Liver (tissue), 9 donors: ENCODE data around the gene TTC3. TPM values are rescaled to one million over a fixed set of nuclear protein-coding genes. Genes with fewer than 3 reads are reported as not detected.
"Not testable (repeated sequence)": the region's sequence is repeated elsewhere in the genome, so short reads cannot be mapped to it uniquely, and the experiment has no call there.

Experiments used
- DNase-seq: peaks from one replicate; pipeline ENCODE4 v3.0.0-alpha.2; 2017; ENCODE audit warnings: low spot score
- H3K27ac ChIP-seq, 2 donors: one replicate each; pipeline ENCODE4 v1.7.0; 2013; ENCODE audit warnings: inconsistent platforms in 2 of 2, low read length in 2 of 2, control low read depth in 1 of 2, low read depth in 1 of 2, mild to moderate bottlenecking in 1 of 2
- H3K27me3 ChIP-seq, 4 donors: one replicate each; pipeline versions ENCODE4 v1.6.1 to v1.7.0; 2013; ENCODE audit warnings: low read length in 3 of 4, inconsistent platforms in 1 of 4, mild to moderate bottlenecking in 1 of 4, moderate library complexity in 1 of 4; ENCODE audit not compliant: control insufficient read depth in 4 of 4, insufficient read depth in 4 of 4
- H3K36me3 ChIP-seq, 4 donors: one replicate each; pipeline versions ENCODE4 v1.6.1 to v1.7.0; 2013; ENCODE audit warnings: low read length in 3 of 4, mild to moderate bottlenecking in 3 of 4, low read depth in 1 of 4, moderate library complexity in 1 of 4; ENCODE audit not compliant: control insufficient read depth in 4 of 4, insufficient read depth in 3 of 4
- H3K4me1 ChIP-seq, 4 donors: one replicate each; pipeline versions ENCODE4 v1.6.1 to v1.7.0; 2013; ENCODE audit warnings: low read length in 3 of 4, mild to moderate bottlenecking in 3 of 4, moderate library complexity in 1 of 4; ENCODE audit not compliant: control insufficient read depth in 4 of 4, insufficient read depth in 4 of 4
- H3K4me3 ChIP-seq, 3 donors: one replicate each; pipeline versions ENCODE4 v1.6.1 to v1.7.0; 2013; ENCODE audit warnings: low read length in 3 of 3, control low read depth in 1 of 3, low read depth in 1 of 3, mild to moderate bottlenecking in 1 of 3
- H3K9ac ChIP-seq, 2 donors: one replicate each; pipeline ENCODE4 v1.7.0; 2013; ENCODE audit warnings: low read length in 2 of 2, mild to moderate bottlenecking in 2 of 2, moderate library complexity in 2 of 2, control low read depth in 1 of 2, low read depth in 1 of 2
- H3K9me3 ChIP-seq, 4 donors: one replicate each; pipeline versions ENCODE4 v1.6.1 to v1.7.0; 2013; ENCODE audit warnings: low read length in 3 of 4; ENCODE audit not compliant: control insufficient read depth in 4 of 4
- ATF3 ChIP-seq: IDR thresholded peaks from 2 replicates; pipeline ENCODE4 v1.6.1; 2016; ENCODE audit warnings: antibody characterized with exemption
- CTCF ChIP-seq: fragments of 150-350 bp; IDR thresholded peaks from 2 replicates; pipeline ENCODE4 v1.5.1; 2017; ENCODE audit warnings: improper control_type of control experiment, low read depth, low read length; ENCODE audit not compliant: missing input control
- EGR1 ChIP-seq, 2 donors: IDR thresholded peaks; 2 replicates each; pipeline ENCODE4 v1.6.1; 2016 to 2018; ENCODE audit warnings: antibody characterized with exemption in 2 of 2, low read depth in 2 of 2
- FOXA1 ChIP-seq: IDR thresholded peaks from 2 replicates; pipeline ENCODE4 v1.6.1; 2016; ENCODE audit warnings: antibody characterized with exemption
- FOXA2 ChIP-seq: IDR thresholded peaks from 2 replicates; pipeline ENCODE4 v1.6.1; 2016; ENCODE audit warnings: antibody characterized with exemption
- GABPA ChIP-seq, 2 donors: IDR thresholded peaks in 1 of 2; conservative IDR thresholded peaks in 1 of 2; 2 replicates each; pipeline ENCODE4 v1.6.1; 2016; ENCODE audit warnings: antibody characterized with exemption in 2 of 2, mild to moderate bottlenecking in 1 of 2, moderate library complexity in 1 of 2
- HNF4A ChIP-seq, 2 donors: conservative IDR thresholded peaks; 2 replicates each; pipeline ENCODE4 v1.6.1; 2016; ENCODE audit warnings: antibody characterized with exemption in 2 of 2, mild to moderate bottlenecking in 2 of 2
- HNF4G ChIP-seq: IDR thresholded peaks from 2 replicates; pipeline ENCODE4 v1.6.1; 2016; ENCODE audit warnings: antibody characterized with exemption
- JUND ChIP-seq, 2 donors: IDR thresholded peaks; 2 replicates each; pipeline ENCODE4 v1.6.1; 2016; ENCODE audit warnings: antibody characterized with exemption in 2 of 2
- NR2F2 ChIP-seq: IDR thresholded peaks from 2 replicates; pipeline ENCODE4 v1.6.1; 2016; ENCODE audit warnings: antibody characterized with exemption
- RXRA ChIP-seq, 2 donors: IDR thresholded peaks; 2 replicates each; pipeline ENCODE4 v1.6.1; 2017 to 2018; ENCODE audit warnings: antibody characterized with exemption in 2 of 2, mild to moderate bottlenecking in 1 of 2
- SP1 ChIP-seq: IDR thresholded peaks from 2 replicates; pipeline ENCODE4 v1.6.1; 2018; ENCODE audit warnings: antibody characterized with exemption, mild to moderate bottlenecking
- TAF1 ChIP-seq: conservative IDR thresholded peaks from 2 replicates; pipeline ENCODE4 v1.6.1; 2016; ENCODE audit warnings: antibody characterized with exemption, mild to moderate bottlenecking
- YY1 ChIP-seq: IDR thresholded peaks from 2 replicates; pipeline ENCODE4 v1.6.1; 2016; ENCODE audit warnings: antibody characterized with exemption, mild to moderate bottlenecking
- WGBS: extraction: QIAGEN DNeasy Blood & Tissue Kit; methylation state at CpG from one replicate; pipeline ENCODE4 v1.1.7; 2013; 5-methylcytosine and 5-hydroxymethylcytosine counted together
- polyA plus RNA-seq, 2 donors: library from polyadenylated mRNA; stranded (reverse) in 1 of 2; unstranded in 1 of 2; fragments of 200-250 nt in 1 of 2; fragments of >200 nt in 1 of 2; fragmentation: Nextera tagmentation in 1 of 2; extraction: Ambion mirVana in 1 of 2; gene quantifications; one replicate each; pipeline versions ENCODE4 v1.2.1 to v1.2.3, GENCODE V29; 2013 to 2015
- total RNA-seq, 2 donors: library from RNA; depleted of rRNA; stranded (reverse); fragments of >200 nt; gene quantifications; one replicate each; pipeline ENCODE4 v1.2.3, GENCODE V29; 2014
- TF ChIP-seq, protein P1 (sequence below): IDR thresholded peaks from 2 replicates; pipeline ENCODE4 v1.6.1; 2016; ENCODE audit warnings: antibody characterized with exemption
- TF ChIP-seq, protein P2 (sequence below): IDR thresholded peaks from 2 replicates; pipeline ENCODE4 v1.6.1; 2016; ENCODE audit warnings: antibody characterized with exemption
- donor health status: healthy.
- donor health status: healthy.
- donor health status: healthy.
- donor health status: healthy.
- donor health status: healthy.

The TTC3 gene
- total and polyA plus RNA-seq, 4 donors = 27.2 to 96.1 (median 57.2) TPM

DNA sequence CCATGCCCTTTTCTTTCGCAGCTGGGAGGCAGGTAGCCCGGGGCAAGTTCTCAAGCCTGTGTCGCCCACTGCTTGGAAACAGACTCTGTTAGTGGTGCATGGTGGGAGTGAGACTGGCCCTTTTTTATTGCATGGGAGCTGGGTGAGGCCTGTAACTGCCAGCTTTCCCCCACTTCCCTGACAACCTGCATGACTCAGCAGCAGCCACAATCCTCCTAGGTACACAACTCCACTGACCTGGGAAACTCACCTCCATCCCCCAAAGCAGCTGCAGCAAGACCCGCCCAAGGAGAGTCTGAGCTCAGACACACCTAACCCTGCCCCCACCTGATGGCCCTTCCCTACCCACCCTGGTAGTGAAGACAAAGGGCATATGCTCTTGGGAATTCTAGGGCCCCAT lies 26.0 kb upstream of the TTC3 start:
- TF ChIP-seq HNF4A (conservative IDR thresholded peaks at IDR 0.05) = no peak
- Histone ChIP-seq H3K9ac (no peak overlapping the region), H3K4me3 (no peak overlapping the region), H3K27me3 (no peaks in the 10 kb centered on the region), H3K36me3 (no peaks in the 10 kb centered on the region), H3K9me3 (no peaks in the 10 kb centered on the region), H3K27ac (no peak overlapping the region), H3K4me1 (no peaks in the 10 kb centered on the region)
- no peak for DNase-seq
- 75% methylated on average over 4 of the region's 4 CpGs for WGBS

GRCh38 chr21:37049741-37050140 lies 23.3 kb upstream of the TTC3 start:
- H3K27ac ChIP-seq, H3K4me1 ChIP-seq, DNase-seq, H3K36me3 ChIP-seq, H3K4me3 ChIP-seq, H3K9me3 ChIP-seq, H3K27me3 ChIP-seq, H3K9ac ChIP-seq: not testable (repeated sequence)
- WGBS = 86% methylated on average over 3 of the region's 3 CpGs

- no peak for DNase-seq
- no peaks in the 10 kb centered on the region for H3K9me3 ChIP-seq
- H3K27me3 ChIP-seq = no peaks in the 10 kb centered on the region
- H3K4me1 ChIP-seq = no peaks in the 10 kb centered on the region
- TF ChIP-seq GABPA (IDR thresholded peaks at IDR 0.05 in 1 of 2, conservative IDR thresholded peaks at IDR 0.05 in 1 of 2) = no peak
- no peak for TF ChIP-seq FOXA2
- TF ChIP-seq EGR1 (IDR thresholded peaks at IDR 0.05; ENCODE audit: low read depth in 2 of 2) = no peak
- TF ChIP-seq TAF1 = no peak
- TF ChIP-seq HNF4A (conservative IDR thresholded peaks at IDR 0.05) = no peak
- H3K27ac ChIP-seq = no peak overlapping the region
- H3K9ac ChIP-seq = no peak overlapping the region
- 86% methylated on average over 2 of the region's 2 CpGs for WGBS
- no peak overlapping the region for H3K4me3 ChIP-seq
- H3K36me3 ChIP-seq = no peaks in the 10 kb centered on the region
These were observed 17.7 kb upstream of the TTC3 start for GRCh38 chr21:37055271-37055855.

DNA sequence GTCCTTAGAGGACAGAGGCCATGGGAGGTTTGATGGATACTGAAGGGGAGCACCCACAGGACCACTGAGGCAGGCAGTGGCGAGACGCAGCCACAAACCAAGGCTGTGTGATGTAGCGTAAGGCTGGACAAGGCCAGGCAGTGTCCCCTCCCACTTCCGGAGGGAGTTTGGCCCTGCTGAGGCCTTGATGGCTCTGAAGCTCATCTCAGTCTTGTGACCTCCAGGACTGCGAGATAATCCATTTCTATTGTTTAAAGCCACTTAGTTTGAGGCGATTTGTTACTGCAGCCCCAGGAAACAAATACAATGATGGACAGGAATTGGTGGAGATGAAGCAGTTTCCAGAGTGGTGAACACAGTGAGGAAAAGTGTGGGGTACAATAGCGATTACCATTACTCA lies 15.4 kb upstream of the TTC3 start:
- WGBS = 87% methylated on average over 7 of the region's 7 CpGs
- no peaks in the 10 kb centered on the region for H3K27me3 ChIP-seq
- no peaks in the 10 kb centered on the region for H3K36me3 ChIP-seq
- no peak overlapping the region for H3K4me3 ChIP-seq
- DNase-seq = no peak
- no peaks in the 10 kb centered on the region for H3K9me3 ChIP-seq
- no peak overlapping the region for H3K9ac ChIP-seq
- TF ChIP-seq FOXA2 = no peak
- TF ChIP-seq YY1 = no peak
- TF ChIP-seq SP1 = no peak
- no peaks in the 10 kb centered on the region for H3K4me1 ChIP-seq
- H3K27ac ChIP-seq = no peak overlapping the region

- Histone ChIP-seq H3K9me3 (no peaks in the 10 kb centered on the region), H3K4me1 (no peaks in the 10 kb centered on the region), H3K4me3 (no peak overlapping the region), H3K36me3 (no peaks in the 10 kb centered on the region), H3K27me3 (no peaks in the 10 kb centered on the region), H3K27ac (no peak overlapping the region), H3K9ac (no peak overlapping the region)
- WGBS = 73% methylated on average over 2 of the region's 2 CpGs
- TF ChIP-seq FOXA1 = no peak
- no peak for TF ChIP-seq FOXA2
- TF ChIP-seq, protein P1, sequence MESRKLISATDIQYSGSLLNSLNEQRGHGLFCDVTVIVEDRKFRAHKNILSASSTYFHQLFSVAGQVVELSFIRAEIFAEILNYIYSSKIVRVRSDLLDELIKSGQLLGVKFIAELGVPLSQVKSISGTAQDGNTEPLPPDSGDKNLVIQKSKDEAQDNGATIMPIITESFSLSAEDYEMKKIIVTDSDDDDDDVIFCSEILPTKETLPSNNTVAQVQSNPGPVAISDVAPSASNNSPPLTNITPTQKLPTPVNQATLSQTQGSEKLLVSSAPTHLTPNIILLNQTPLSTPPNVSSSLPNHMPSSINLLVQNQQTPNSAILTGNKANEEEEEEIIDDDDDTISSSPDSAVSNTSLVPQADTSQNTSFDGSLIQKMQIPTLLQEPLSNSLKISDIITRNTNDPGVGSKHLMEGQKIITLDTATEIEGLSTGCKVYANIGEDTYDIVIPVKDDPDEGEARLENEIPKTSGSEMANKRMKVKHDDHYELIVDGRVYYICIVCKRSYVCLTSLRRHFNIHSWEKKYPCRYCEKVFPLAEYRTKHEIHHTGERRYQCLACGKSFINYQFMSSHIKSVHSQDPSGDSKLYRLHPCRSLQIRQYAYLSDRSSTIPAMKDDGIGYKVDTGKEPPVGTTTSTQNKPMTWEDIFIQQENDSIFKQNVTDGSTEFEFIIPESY = no peak
- TF ChIP-seq TAF1 = no peak
- no peak for TF ChIP-seq ATF3
- TF ChIP-seq, protein P2, sequence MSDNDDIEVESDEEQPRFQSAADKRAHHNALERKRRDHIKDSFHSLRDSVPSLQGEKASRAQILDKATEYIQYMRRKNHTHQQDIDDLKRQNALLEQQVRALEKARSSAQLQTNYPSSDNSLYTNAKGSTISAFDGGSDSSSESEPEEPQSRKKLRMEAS = no peak
- TF ChIP-seq NR2F2 = no peak
- TF ChIP-seq SP1 = no peak
- TF ChIP-seq HNF4G = no peak
- no peak for TF ChIP-seq YY1
- no peak for TF ChIP-seq EGR1 (IDR thresholded peaks at IDR 0.05; ENCODE audit: low read depth in 2 of 2)
- no peak for TF ChIP-seq HNF4A (conservative IDR thresholded peaks at IDR 0.05)
- no peak for TF ChIP-seq RXRA (IDR thresholded peaks at IDR 0.05)
- no peak for TF ChIP-seq CTCF
- no peak for TF ChIP-seq JUND (IDR thresholded peaks at IDR 0.05)
- TF ChIP-seq GABPA (IDR thresholded peaks at IDR 0.05 in 1 of 2, conservative IDR thresholded peaks at IDR 0.05 in 1 of 2) = no peak
- no peak for DNase-seq
These were observed 14.8 kb upstream of the TTC3 start for GRCh38 chr21:37058261-37058660.
